Keratinocyte (primary cell): ENCODE results near the gene FAR1. TPM values are rescaled to one million over a fixed set of nuclear protein-coding genes. Genes with fewer than 3 reads are reported as not detected.

Experiments used
- DNase-seq: peaks from one replicate; pipeline ENCODE4 v3.0.0-alpha.2; 2011; ENCODE audit warnings: low read depth, missing footprints, low spot score
- FAIRE-seq: peaks from 2 replicates; lab custom pipeline; 2011; peaks lifted over from hg19 to GRCh38; lab: Jason Lieb, UNC
- H2AFZ ChIP-seq: 2 replicates; pipeline ENCODE4 v1.6.0; 2012; ENCODE audit warnings: low read length, control low read depth, inconsistent platforms; ENCODE audit not compliant: control insufficient read depth
- H3K27ac ChIP-seq: 2 replicates; pipeline ENCODE4 v1.5.1; 2011; ENCODE audit warnings: low read length; ENCODE audit not compliant: control insufficient read depth, insufficient read depth
- H3K27me3 ChIP-seq: 3 replicates; pipeline ENCODE4 v1.6.0; 2011; ENCODE audit warnings: low read length; ENCODE audit not compliant: control insufficient read depth, insufficient read depth; ENCODE audit errors: extremely low read depth
- H3K36me3 ChIP-seq, 2 experiments: 2 replicates in 1 of 2; 3 replicates in 1 of 2; pipeline ENCODE4 v1.5.1; 2011; ENCODE audit warnings: low read length in 2 of 2, mild to moderate bottlenecking in 1 of 2; ENCODE audit not compliant: control insufficient read depth in 2 of 2, insufficient read depth in 2 of 2; ENCODE audit errors: extremely low read depth in 1 of 2
- H3K4me1 ChIP-seq: 3 replicates; pipeline ENCODE4 v1.5.1; 2011; ENCODE audit warnings: low read length; ENCODE audit not compliant: control insufficient read depth, insufficient read depth; ENCODE audit errors: extremely low read depth
- H3K4me2 ChIP-seq: 3 replicates; pipeline ENCODE4 v1.6.0; 2011; ENCODE audit warnings: low read depth, low read length; ENCODE audit not compliant: control insufficient read depth, insufficient read depth; ENCODE audit errors: extremely low read depth
- H3K4me3 ChIP-seq, 3 experiments: fragments of 200-600 bp in 1 of 3; sonication (generic) in 1 of 3; 2 replicates in 2 of 3; 3 replicates in 1 of 3; pipeline ENCODE4 v1.5.1; 2011 to 2016; ENCODE audit warnings: low read length in 3 of 3, mild to moderate bottlenecking in 3 of 3, control low read depth in 2 of 3, inconsistent platforms in 1 of 3, low read depth in 1 of 3, mixed read lengths in 1 of 3, mixed run types in 1 of 3, moderate library complexity in 1 of 3; ENCODE audit not compliant: control insufficient read depth in 2 of 3, insufficient read depth in 2 of 3; ENCODE audit errors: extremely low read depth in 1 of 3
- H3K79me2 ChIP-seq: 2 replicates; pipeline ENCODE4 v1.6.0; 2012; ENCODE audit warnings: low read length; ENCODE audit not compliant: control insufficient read depth, insufficient read depth
- H3K9ac ChIP-seq: 3 replicates; pipeline ENCODE4 v1.6.0; 2011; ENCODE audit warnings: low read length; ENCODE audit not compliant: control insufficient read depth, insufficient read depth; ENCODE audit errors: extremely low read depth
- H3K9me1 ChIP-seq: 3 replicates; pipeline ENCODE4 v1.6.0; 2011; ENCODE audit warnings: low read length; ENCODE audit not compliant: control insufficient read depth, insufficient read depth; ENCODE audit errors: extremely low read depth
- H3K9me3 ChIP-seq: 2 replicates; pipeline ENCODE4 v1.5.1; 2012; ENCODE audit warnings: low read depth, low read length; ENCODE audit not compliant: control insufficient read depth
- H4K20me1 ChIP-seq: 3 replicates; pipeline ENCODE4 v1.6.0; 2011; ENCODE audit warnings: low read length; ENCODE audit not compliant: control insufficient read depth, insufficient read depth; ENCODE audit errors: extremely low read depth
- CTCF ChIP-seq, 3 experiments: IDR thresholded peaks in 1 of 3; conservative IDR thresholded peaks in 1 of 3; optimal IDR thresholded peaks in 1 of 3; 2 replicates in 2 of 3; 3 replicates in 1 of 3; pipeline versions ENCODE3 to v1.5.1; 2011; ENCODE audit warnings: low read length in 3 of 3, mild to moderate bottlenecking in 3 of 3, moderate library complexity in 2 of 3, control low read depth in 1 of 3, inconsistent platforms in 1 of 3; ENCODE audit not compliant: insufficient read depth in 2 of 3; ENCODE audit errors: extremely low read depth in 1 of 3
- EZH2 ChIP-seq: IDR thresholded peaks from one replicate; pipeline ENCODE4 v1.6.1; 2012; ENCODE audit warnings: inconsistent platforms, mild to moderate bottlenecking, low read length, moderate library complexity
- dilution Hi-C: fragments of 300-500 bp; cut with MboI; formaldehyde crosslinking; loops from one replicate; pipeline ENCODE4 v1.7.0; 2020; ENCODE audit warnings: low sequenced_read_pairs; ENCODE audit not compliant: extremely low pct_ligation_motif_present
- polyA plus RNA-seq, 5 experiments: library from polyadenylated mRNA; depleted of rRNA in 3 of 5; stranded (reverse) in 3 of 5; stranded (forward) in 1 of 5; unstranded in 1 of 5; fragments of >200 nt; gene quantifications; 1 replicate in 1 of 5; 2 replicates in 3 of 5; 3 replicates in 1 of 5; pipeline versions ENCODE4 v1.2.1 to v1.2.3, GENCODE V29; 2011 to 2012; ENCODE audit warnings: missing spikeins in 2 of 5, low read depth in 1 of 5, low replicate concordance in 1 of 5

Gene FAR1
- polyA plus RNA-seq, 1 donor (not counting 4 experiments of a cell fraction or from before 2014, with no cell fraction given), result 140 TPM

- Histone ChIP-seq H3K36me3 (no peaks in the 10 kb centered on the region), H3K9me3 (no peaks in the 10 kb centered on the region), H3K4me1 (no peaks in the 10 kb centered on the region), H3K27ac (no peak overlapping the region), H3K4me2 (no peak overlapping the region), H3K9me1 (no peaks in the 10 kb centered on the region), H3K79me2 (no peaks in the 10 kb centered on the region), H3K9ac (no peak overlapping the region), H2AFZ (no peak overlapping the region), H3K4me3 (no peak overlapping the region), H4K20me1 (no peaks in the 10 kb centered on the region), H3K27me3 (peaks cover 3% of the 10 kb centered on the region)
- dilution Hi-C loops, result loop anchor here (25.0 kb wide), 2 partner anchors 193 to 468 kb away; partner anchors contain the start of gene SPON1
- TF ChIP-seq CTCF (optimal IDR thresholded peaks at IDR 0.05 in 1 of 3, IDR thresholded peaks at IDR 0.05 in 1 of 3, conservative IDR thresholded peaks at IDR 0.05 in 1 of 3; ENCODE audit: extremely low read depth in 1 of 3, insufficient read depth in 2 of 3, low read length in 3 of 3) (no peak), EZH2 (no peak)
- DNase-seq (no peak), FAIRE-seq (no peak)
Measured at GRCh38 chr11:13769188-13769587, 100.7 kb downstream of the FAR1 start.

GRCh38 chr11:13771151-13771550 lies 102.7 kb downstream of the FAR1 start:
- no peaks in the 10 kb centered on the region for H4K20me1 ChIP-seq
- no peaks in the 10 kb centered on the region for H3K36me3 ChIP-seq
- FAIRE-seq, result no peak
- no peaks in the 10 kb centered on the region for H3K79me2 ChIP-seq
- H2AFZ ChIP-seq, result no peak overlapping the region
- no peak overlapping the region for H3K27ac ChIP-seq
- no peak for DNase-seq
- dilution Hi-C loops, result loop anchor here (25.0 kb wide), 2 partner anchors 191 to 466 kb away; partner anchors contain the start of gene SPON1
- H3K9me3 ChIP-seq, result no peaks in the 10 kb centered on the region
- TF ChIP-seq CTCF (optimal IDR thresholded peaks at IDR 0.05 in 1 of 3, IDR thresholded peaks at IDR 0.05 in 1 of 3, conservative IDR thresholded peaks at IDR 0.05 in 1 of 3; ENCODE audit: extremely low read depth in 1 of 3, insufficient read depth in 2 of 3, low read length in 3 of 3), result no peak
- no peak for TF ChIP-seq EZH2
- peaks cover 3% of the 10 kb centered on the region for H3K27me3 ChIP-seq
- H3K4me3 ChIP-seq, result no peak overlapping the region
- H3K4me2 ChIP-seq, result no peak overlapping the region
- H3K4me1 ChIP-seq, result no peaks in the 10 kb centered on the region
- H3K9me1 ChIP-seq, result no peaks in the 10 kb centered on the region
- H3K9ac ChIP-seq, result no peak overlapping the region
